HG03135 (cell line): Measurements from ENCODE around the gene PGLYRP2.
"Not testable (repeated sequence)": the region's sequence is repeated elsewhere in the genome, so short reads cannot be mapped to it uniquely, and the experiment has no call there.

Source experiments
- ATAC-seq: cut with Tn5 transposase; IDR thresholded peaks from one replicate; pipeline ENCODE4 v1.9.1; 2021; ENCODE audit warnings: mild to moderate bottlenecking, moderate library complexity; ENCODE audit not compliant: unreplicated experiment

Gene PGLYRP2, protein sequence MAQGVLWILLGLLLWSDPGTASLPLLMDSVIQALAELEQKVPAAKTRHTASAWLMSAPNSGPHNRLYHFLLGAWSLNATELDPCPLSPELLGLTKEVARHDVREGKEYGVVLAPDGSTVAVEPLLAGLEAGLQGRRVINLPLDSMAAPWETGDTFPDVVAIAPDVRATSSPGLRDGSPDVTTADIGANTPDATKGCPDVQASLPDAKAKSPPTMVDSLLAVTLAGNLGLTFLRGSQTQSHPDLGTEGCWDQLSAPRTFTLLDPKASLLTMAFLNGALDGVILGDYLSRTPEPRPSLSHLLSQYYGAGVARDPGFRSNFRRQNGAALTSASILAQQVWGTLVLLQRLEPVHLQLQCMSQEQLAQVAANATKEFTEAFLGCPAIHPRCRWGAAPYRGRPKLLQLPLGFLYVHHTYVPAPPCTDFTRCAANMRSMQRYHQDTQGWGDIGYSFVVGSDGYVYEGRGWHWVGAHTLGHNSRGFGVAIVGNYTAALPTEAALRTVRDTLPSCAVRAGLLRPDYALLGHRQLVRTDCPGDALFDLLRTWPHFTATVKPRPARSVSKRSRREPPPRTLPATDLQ

GRCh38 chr19:15479391-15480345 lies at the start of gene PGLYRP2:
Gene PGLYRP2 (minus strand): TSS chr19:15479501. CDS start chr19:15479371, 130 bp downstream.
- ATAC-seq = no peak

GRCh38 chr19:15527705-15528104 lies 48.4 kb upstream of the PGLYRP2 start:
- ATAC-seq = no peak

DNA sequence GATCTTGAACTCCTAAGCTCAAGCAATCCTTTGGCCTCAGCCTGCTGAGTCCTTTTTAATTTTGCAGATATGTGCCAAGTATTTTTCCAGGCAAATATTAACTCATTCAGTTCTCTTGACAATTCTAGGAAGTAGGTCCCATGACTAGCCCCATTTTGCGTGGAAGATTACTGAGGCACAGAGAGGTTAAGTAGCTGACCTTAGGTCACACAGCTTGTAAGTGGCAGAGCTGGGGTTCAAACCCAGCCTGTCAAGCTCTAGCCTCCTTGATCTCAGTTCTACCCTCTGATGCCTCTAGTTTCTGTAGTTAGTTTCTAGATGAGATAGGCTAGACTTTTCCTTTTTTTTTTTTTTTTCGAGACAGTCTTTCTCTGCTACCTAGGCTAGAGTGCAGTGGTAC lies 47.1 kb upstream of the PGLYRP2 start:
- ATAC-seq = no peak

- ATAC-seq = no peak
These were observed 46.0 kb upstream of the PGLYRP2 start for GRCh38 chr19:15525291-15525690.

GRCh38 chr19:15524781-15525180 lies 45.5 kb upstream of the PGLYRP2 start:
- no peak for ATAC-seq

DNA sequence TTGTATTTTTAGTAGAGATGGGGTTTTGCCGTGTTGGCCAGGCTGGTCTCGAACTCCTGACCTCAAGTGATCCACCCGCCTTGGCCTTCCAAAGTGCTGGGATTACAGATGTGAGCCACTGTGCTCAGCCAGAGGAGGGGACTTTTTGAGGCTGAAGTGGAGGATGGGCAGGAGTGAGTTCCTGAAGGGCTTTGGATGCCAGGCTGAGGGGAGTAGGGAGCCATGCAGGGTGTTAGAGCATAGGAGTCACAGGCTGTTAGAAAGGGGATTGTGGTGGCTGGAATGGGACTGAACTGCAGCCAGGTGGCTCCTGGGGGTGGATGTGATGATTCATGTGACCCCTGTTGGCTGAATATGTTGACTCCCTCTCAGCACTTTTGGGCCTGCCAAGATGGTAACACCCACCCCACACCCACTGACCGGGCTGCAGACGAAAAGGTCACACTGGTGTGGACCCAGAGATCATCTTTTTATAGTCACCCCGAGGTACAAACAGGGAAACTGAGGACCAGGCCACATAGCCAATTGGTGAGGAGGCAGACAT lies 40.2 kb upstream of the PGLYRP2 start:
- no peak for ATAC-seq

DNA sequence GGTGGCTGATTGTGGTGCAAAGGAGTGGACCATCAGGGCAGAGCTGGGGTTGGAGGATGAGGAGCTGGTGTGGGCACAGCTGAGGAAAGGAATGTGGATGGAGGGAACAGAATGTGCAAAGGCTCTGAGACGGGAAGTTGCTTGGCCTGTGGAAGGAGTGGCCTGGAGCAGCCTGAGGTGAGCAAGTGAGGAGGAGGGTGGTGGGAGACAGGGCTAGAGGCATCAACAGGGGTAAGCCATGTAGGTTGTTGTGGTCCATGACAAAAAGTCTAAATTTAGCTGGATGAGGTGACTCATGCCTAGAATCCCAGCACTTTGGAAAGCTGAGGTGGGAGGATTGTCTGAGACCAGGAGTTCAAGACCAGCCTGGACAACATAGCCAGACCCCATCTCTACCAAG lies 38.5 kb upstream of the PGLYRP2 start:
- ATAC-seq = no peak

- no peak for ATAC-seq
These were observed 37.1 kb upstream of the PGLYRP2 start for GRCh38 chr19:15516363-15516762.

DNA sequence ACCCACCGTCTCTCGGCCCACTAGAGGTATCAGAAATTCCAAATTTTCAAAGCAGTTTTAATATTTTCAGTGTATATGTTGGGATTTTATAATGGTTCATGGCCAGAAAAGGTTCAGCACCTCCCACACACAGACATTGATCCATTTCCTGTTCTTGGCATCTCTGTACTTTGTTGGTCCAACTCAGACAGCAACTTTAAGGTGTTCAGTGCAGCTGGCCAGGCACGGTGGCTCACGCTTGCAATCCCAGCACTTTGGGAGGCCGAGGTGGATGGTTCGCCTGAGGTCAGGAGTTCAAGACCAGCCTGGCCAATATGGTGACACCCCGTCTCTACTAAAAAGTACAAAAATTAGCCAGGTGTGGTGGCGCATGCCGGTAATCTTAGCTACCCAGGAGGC lies 35.9 kb upstream of the PGLYRP2 start:
- ATAC-seq = not testable (repeated sequence)

DNA sequence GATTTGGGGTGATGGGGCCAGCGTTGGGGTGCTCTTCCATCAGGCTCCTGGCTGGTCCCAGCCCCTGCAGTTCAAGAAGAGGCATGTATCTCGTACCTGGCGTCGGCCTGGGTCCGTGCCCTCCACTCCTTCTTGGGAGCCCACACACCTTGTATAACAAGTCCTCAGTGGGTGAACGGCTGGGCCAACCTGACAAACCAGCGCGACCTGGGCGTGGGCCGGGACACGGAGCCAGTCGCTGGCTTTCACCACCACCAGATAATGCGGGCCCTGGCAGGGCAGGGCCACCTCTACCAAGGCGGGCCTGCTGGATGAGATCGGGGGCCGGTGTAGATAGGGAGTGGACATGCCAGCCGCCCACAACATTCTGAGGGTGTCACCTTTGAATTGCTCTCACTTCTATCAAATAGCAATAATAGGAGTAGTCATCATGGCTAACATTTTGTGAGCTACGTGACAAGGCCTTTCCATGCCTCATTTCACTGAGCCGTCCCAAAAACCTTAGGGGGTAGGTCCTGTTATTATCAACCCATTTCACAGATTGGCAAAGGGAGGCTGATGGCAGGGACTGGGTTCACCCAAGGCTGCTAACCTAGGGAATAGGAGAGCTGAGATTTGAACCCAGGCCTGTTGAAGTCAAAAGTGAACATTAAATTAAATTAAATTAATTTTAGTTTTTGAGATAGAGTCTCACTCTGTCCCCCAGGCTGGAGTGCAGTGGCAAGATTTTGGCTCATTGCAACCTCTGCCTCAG lies 32.5 kb upstream of the PGLYRP2 start:
- ATAC-seq = no peak

DNA sequence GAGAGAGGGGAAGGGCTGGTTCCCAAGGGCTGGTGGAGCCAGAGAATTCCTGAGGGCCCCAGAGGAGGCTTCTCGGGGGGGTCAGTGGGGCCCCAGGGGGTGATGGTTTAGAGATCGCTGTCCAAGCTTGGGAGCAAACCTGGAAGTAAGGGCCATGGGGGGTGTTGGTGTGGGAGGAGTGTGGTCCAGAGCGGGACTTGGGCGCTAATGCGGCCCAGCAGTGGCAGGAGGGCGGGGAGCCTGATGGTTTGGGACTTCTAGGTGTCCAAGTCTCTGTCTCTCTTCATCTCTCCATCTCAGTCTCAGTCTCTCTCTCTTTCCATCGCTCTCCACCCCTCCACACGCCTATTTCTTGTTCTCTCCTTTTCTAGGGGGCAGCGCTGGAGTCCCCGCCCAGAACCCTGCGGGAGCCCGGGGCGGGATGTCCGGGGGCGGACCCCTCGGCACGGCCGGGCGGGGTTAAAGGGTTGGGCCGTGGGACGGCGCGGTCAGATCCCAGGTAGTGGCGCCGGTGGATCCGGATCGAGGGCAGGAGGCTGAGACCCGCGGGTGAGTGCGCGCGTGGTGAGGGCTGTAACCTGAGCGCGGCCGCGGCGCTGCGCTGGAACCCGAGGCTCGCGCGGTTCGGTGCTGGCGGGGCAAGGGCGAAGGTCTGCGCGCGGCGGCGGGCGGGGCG lies 28.9 kb upstream of the PGLYRP2 start, which contains the start of gene CYP4F22:
TSS of gene CYP4F22 (plus strand) at position 491 of the 676 bp plus-strand sequence. CDS start 16,812 bp downstream, outside the sequence.
- ATAC-seq = no peak

DNA sequence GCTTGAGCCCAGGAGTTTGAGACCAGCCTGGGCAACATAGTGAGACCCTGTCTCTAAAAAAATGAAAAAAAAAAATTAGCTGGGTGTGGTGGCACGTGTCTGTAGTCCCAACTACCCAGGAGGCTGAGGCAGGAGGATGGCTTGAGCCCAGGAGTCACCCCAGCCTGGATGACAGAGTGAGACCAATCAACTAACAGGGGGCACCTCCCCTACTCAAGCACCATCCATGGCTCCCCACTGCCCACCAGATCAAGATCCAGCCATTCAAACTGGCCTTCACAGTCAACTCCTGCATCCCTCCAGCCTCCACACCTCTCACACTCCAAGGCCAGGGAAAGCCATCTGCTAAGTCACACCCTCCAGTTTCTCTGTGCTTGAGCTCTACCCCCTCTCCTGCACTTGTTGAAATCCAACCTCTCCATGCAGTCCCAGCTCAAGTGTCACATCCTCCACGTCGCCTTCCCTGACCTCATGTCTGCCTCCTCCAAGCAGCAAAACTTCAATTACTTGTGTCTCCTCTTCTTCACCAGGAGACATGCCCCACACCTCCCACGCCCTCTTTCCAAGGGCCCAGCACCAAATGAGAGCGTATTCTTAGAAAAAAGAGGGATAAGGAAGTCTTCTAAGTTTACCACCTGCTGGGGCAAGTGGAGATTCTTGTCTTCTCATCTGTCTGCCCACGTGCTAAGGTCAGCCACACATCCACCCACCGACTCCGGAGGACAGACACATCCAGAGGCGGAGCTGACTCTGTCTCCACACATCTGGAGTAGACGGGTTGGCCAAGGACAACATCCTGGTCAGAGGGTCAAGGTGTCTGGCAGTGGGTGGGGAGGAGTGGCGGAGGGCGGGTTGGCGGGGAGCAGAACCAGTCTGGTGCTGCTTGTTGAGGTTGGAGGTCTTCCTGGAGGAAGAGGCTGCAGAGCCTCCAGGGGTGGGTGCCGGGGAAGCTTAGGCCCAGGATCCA lies 28.1 kb upstream of the PGLYRP2 start:
- ATAC-seq = no peak

- no peak for ATAC-seq
These were observed 26.8 kb upstream of the PGLYRP2 start for GRCh38 chr19:15506074-15506571.

DNA sequence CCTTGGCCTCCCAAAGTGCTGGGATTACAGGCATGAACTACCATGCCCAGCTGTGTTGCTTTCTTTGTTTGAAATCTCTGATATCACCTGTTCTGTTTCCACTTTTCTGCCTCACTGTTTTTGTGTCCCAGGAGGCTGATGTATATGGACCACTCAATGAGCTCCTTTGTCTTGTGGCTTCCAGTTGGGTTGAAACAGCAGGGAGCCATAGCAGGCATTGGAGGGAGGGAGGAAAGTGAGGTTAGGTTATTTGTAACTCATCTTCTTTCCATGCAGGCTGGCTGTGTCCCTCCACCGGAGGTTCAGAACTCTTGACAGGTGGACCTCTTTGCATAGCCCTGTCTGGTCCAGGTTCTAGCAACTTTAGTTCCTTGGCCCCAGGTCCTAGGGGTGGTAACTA lies 23.0 kb upstream of the PGLYRP2 start:
- no peak for ATAC-seq

DNA sequence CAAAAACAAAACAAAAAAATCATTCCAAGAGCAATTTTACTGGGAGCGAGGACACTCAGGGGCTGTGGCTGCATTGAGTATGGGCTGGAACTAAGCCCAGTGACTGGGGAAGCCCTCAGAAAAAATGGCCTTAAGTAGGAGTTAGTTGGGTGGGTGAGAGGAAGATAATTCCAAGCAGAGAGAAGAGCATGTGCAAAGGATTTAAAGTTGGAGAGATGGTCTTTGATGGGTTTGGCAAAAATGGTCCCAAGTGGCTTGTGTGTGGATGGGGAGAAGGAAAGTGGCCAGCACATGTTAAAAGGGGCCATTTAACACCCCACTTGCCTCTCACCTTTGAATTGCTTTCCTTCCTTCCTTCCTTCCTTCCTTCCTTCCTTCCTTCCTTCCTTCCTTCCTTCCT lies 22.3 kb upstream of the PGLYRP2 start:
- no peak for ATAC-seq

DNA sequence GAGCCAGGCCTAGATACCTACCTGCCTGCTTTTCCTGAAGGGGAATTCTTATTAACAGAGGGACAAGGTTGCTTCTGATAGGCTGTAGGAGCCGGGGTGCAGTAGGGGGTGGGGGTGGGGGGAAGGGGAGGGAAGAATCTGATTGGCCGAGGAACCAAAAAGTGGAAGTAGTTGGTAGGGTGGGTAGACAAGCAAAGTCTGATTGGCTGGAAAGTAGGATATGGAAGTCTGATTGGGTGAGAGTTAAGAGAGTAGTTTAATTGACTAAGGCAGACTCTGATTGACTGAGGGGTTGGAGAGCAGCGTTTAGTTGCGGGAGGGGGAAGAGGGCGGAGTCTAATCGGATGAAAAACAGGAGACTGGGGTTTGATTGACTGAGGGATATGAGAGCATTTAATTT lies 19.6 kb upstream of the PGLYRP2 start:
- ATAC-seq = no peak

GRCh38 chr19:15498156-15498858 lies 19.0 kb upstream of the PGLYRP2 start:
- no peak for ATAC-seq

GRCh38 chr19:15495151-15495550 lies 15.8 kb upstream of the PGLYRP2 start:
- no peak for ATAC-seq
